KMS-11 (cell line): Measurements from ENCODE around the gene PPARA.

Experiments used
- H2AFZ ChIP-seq: fragments of 200-600 bp; sonication (generic); 2 replicates; pipeline ENCODE4 v1.6.1; 2016; ENCODE audit warnings: antibody characterized with exemption, mixed run types, low read depth
- H3K27ac ChIP-seq: fragments of 200-600 bp; sonication (generic); 2 replicates; pipeline ENCODE4 v1.6.1; 2016; ENCODE audit warnings: mild to moderate bottlenecking, mixed run types
- H3K27me3 ChIP-seq: fragments of 200-600 bp; sonication (generic); 2 replicates; pipeline ENCODE4 v1.6.1; 2017; ENCODE audit warnings: mild to moderate bottlenecking, low read depth, mixed run types, moderate library complexity; ENCODE audit not compliant: insufficient read depth
- H3K36me3 ChIP-seq: fragments of 200-600 bp; sonication (generic); 2 replicates; pipeline ENCODE4 v1.6.1; 2017; ENCODE audit warnings: mild to moderate bottlenecking, mixed run types; ENCODE audit not compliant: insufficient read depth
- H3K4me1 ChIP-seq: fragments of 200-600 bp; sonication (generic); 2 replicates; pipeline ENCODE4 v1.6.1; 2016; ENCODE audit warnings: mild to moderate bottlenecking, low read depth, mixed run types; ENCODE audit not compliant: poor library complexity, severe bottlenecking
- H3K4me2 ChIP-seq: fragments of 200-600 bp; sonication (generic); 2 replicates; pipeline ENCODE4 v1.7.0; 2016; ENCODE audit warnings: mild to moderate bottlenecking, mixed run types
- H3K4me3 ChIP-seq: fragments of 200-600 bp; sonication (generic); IDR thresholded peaks from 2 replicates; pipeline ENCODE4 v1.6.1; 2017; ENCODE audit warnings: low read depth, low read length, mixed read lengths; ENCODE audit not compliant: insufficient read depth
- H3K79me2 ChIP-seq: fragments of 200-600 bp; sonication (generic); 2 replicates; pipeline ENCODE4 v1.6.1; 2016; ENCODE audit warnings: low read depth, mixed run types; ENCODE audit not compliant: insufficient read depth
- H3K9ac ChIP-seq: fragments of 200-600 bp; sonication (generic); 2 replicates; pipeline ENCODE4 v1.6.1; 2016; ENCODE audit warnings: mild to moderate bottlenecking, mixed run types
- H4K20me1 ChIP-seq: fragments of 200-600 bp; sonication (generic); 2 replicates; pipeline ENCODE4 v1.6.1; 2016; ENCODE audit warnings: mild to moderate bottlenecking, mixed run types; ENCODE audit not compliant: insufficient read depth
- CTCF ChIP-seq: fragments of 200-600 bp; sonication (generic); conservative IDR thresholded peaks from 2 replicates; pipeline ENCODE4 v1.6.1; 2017; ENCODE audit warnings: low read depth, mild to moderate bottlenecking, antibody characterized with exemption, low read length, moderate library complexity, mixed read lengths

The PPARA gene

GRCh38 chr22:46220921-46221320 is 70.6 kb downstream of the PPARA start:
- Histone ChIP-seq H4K20me1 (no peaks in the 10 kb centered on the region), H3K36me3 (no peaks in the 10 kb centered on the region), H3K4me2 (no peak overlapping the region), H3K9ac (no peak overlapping the region), H3K79me2 (no peaks in the 10 kb centered on the region), H2AFZ (no peak overlapping the region), H3K27ac (no peak overlapping the region), H3K4me3 (no peak overlapping the region), H3K27me3 (no peaks in the 10 kb centered on the region), H3K4me1 (peaks cover 8% of the 10 kb centered on the region)
- no peak for TF ChIP-seq CTCF

GRCh38 chr22:46224044-46224897 is 73.9 kb downstream of the PPARA start:
- no peaks in the 10 kb centered on the region for H3K36me3 ChIP-seq
- H3K4me2 ChIP-seq: no peak overlapping the region
- H3K4me1 ChIP-seq: peaks cover 8% of the 10 kb centered on the region
- H3K27ac ChIP-seq: no peak overlapping the region
- H3K27me3 ChIP-seq: no peaks in the 10 kb centered on the region
- no peaks in the 10 kb centered on the region for H4K20me1 ChIP-seq
- TF ChIP-seq CTCF: no peak
- H3K9ac ChIP-seq: no peak overlapping the region
- no peak overlapping the region for H3K4me3 ChIP-seq
- H2AFZ ChIP-seq: no peak overlapping the region
- no peaks in the 10 kb centered on the region for H3K79me2 ChIP-seq

GRCh38 chr22:46224898-46225290 is 74.6 kb downstream of the PPARA start:
- H3K9ac ChIP-seq: no peak overlapping the region
- no peak overlapping the region for H3K4me3 ChIP-seq
- H3K27me3 ChIP-seq: no peaks in the 10 kb centered on the region
- peaks cover 2% of the 10 kb centered on the region for H3K4me1 ChIP-seq
- H3K79me2 ChIP-seq: no peaks in the 10 kb centered on the region
- no peak overlapping the region for H3K27ac ChIP-seq
- no peak overlapping the region for H2AFZ ChIP-seq
- TF ChIP-seq CTCF: no peak
- H4K20me1 ChIP-seq: no peaks in the 10 kb centered on the region
- no peaks in the 10 kb centered on the region for H3K36me3 ChIP-seq
- H3K4me2 ChIP-seq: no peak overlapping the region

GRCh38 chr22:46225631-46226030 is 75.3 kb downstream of the PPARA start:
- H3K36me3 ChIP-seq: no peaks in the 10 kb centered on the region
- no peak overlapping the region for H3K4me2 ChIP-seq
- no peak overlapping the region for H3K4me3 ChIP-seq
- no peaks in the 10 kb centered on the region for H4K20me1 ChIP-seq
- H2AFZ ChIP-seq: no peak overlapping the region
- no peak overlapping the region for H3K9ac ChIP-seq
- TF ChIP-seq CTCF: no peak
- H3K4me1 ChIP-seq: no peaks in the 10 kb centered on the region
- H3K27ac ChIP-seq: no peak overlapping the region
- H3K27me3 ChIP-seq: no peaks in the 10 kb centered on the region
- no peaks in the 10 kb centered on the region for H3K79me2 ChIP-seq
